Mesenchymal stem cell (in vitro differentiated cells and primary cell): ENCODE results near the gene NUP210.

ENCODE experiments used
- DNase-seq: peaks from one replicate; pipeline ENCODE4 v3.0.0-alpha.2; 2013
- H2AFZ ChIP-seq: one replicate; pipeline ENCODE4 v1.6.1; 2013; ENCODE audit warnings: low read depth, mild to moderate bottlenecking, control low read depth, inconsistent platforms, low read length, moderate library complexity
- H2AK5ac ChIP-seq: 2 replicates; pipeline ENCODE4 v1.6.1; 2013; ENCODE audit warnings: low read length, moderate library complexity, mild to moderate bottlenecking, inconsistent platforms; ENCODE audit not compliant: severe bottlenecking
- H2BK120ac ChIP-seq: one replicate; pipeline ENCODE4 v1.6.1; 2013; ENCODE audit warnings: low read depth, mild to moderate bottlenecking, inconsistent platforms, low read length, moderate library complexity
- H2BK12ac ChIP-seq, 2 experiments: one replicate each; pipeline ENCODE4 v1.6.1; 2013; ENCODE audit warnings: inconsistent platforms in 2 of 2, low read length in 2 of 2, mild to moderate bottlenecking in 2 of 2, moderate library complexity in 2 of 2, control low read depth in 1 of 2
- H2BK15ac ChIP-seq: one replicate; pipeline ENCODE4 v1.6.1; 2013; ENCODE audit warnings: mild to moderate bottlenecking, low read depth, inconsistent platforms; ENCODE audit not compliant: poor library complexity, severe bottlenecking
- H2BK5ac ChIP-seq: 2 replicates; pipeline ENCODE4 v1.6.1; 2013; ENCODE audit warnings: low read depth, mild to moderate bottlenecking, low read length, control low read depth, inconsistent platforms; ENCODE audit not compliant: poor library complexity, severe bottlenecking
- H3K14ac ChIP-seq, 2 experiments: one replicate each; pipeline ENCODE4 v1.6.1; 2013; ENCODE audit warnings: inconsistent platforms in 2 of 2, low read length in 2 of 2, control low read depth in 1 of 2, mild to moderate bottlenecking in 1 of 2, moderate library complexity in 1 of 2
- H3K18ac ChIP-seq, 2 experiments: one replicate each; pipeline ENCODE4 v1.6.1; 2013; ENCODE audit warnings: inconsistent platforms in 2 of 2, low read length in 2 of 2, control low read depth in 1 of 2, low read depth in 1 of 2, mild to moderate bottlenecking in 1 of 2
- H3K23ac ChIP-seq, 2 experiments: one replicate each; pipeline ENCODE4 v1.6.1; 2013; ENCODE audit warnings: inconsistent platforms in 2 of 2, low read length in 2 of 2, mild to moderate bottlenecking in 2 of 2, moderate library complexity in 2 of 2, control low read depth in 1 of 2
- H3K27ac ChIP-seq: 2 replicates; pipeline ENCODE4 v1.5.1; 2013; ENCODE audit warnings: mild to moderate bottlenecking, moderate library complexity, low read length, control low read depth, inconsistent platforms; ENCODE audit not compliant: poor library complexity, severe bottlenecking
- H3K27me3 ChIP-seq, 2 experiments: 2 replicates each; pipeline versions ENCODE4 v1.6.1 to v1.7.0; 2013; ENCODE audit warnings: low read length in 2 of 2, mild to moderate bottlenecking in 2 of 2, moderate library complexity in 2 of 2, control low read depth in 1 of 2, inconsistent platforms in 1 of 2; ENCODE audit not compliant: control insufficient read depth in 1 of 2, insufficient read depth in 1 of 2
- H3K36me3 ChIP-seq, 2 experiments: 2 replicates each; pipeline versions ENCODE4 v1.6.1 to v1.7.0; 2013; ENCODE audit warnings: low read length in 2 of 2, control low read depth in 1 of 2, inconsistent platforms in 1 of 2, low read depth in 1 of 2, mild to moderate bottlenecking in 1 of 2; ENCODE audit not compliant: insufficient read depth in 2 of 2, control insufficient read depth in 1 of 2
- H3K4ac ChIP-seq, 2 experiments: one replicate each; pipeline ENCODE4 v1.6.1; 2013; ENCODE audit warnings: inconsistent platforms in 2 of 2, low read length in 2 of 2, mild to moderate bottlenecking in 2 of 2, moderate library complexity in 2 of 2, control low read depth in 1 of 2, low read depth in 1 of 2
- H3K4me1 ChIP-seq: 2 replicates; pipeline ENCODE4 v1.6.1; 2013; ENCODE audit warnings: low read depth, low read length, control low read depth; ENCODE audit not compliant: control insufficient read depth, insufficient read depth
- H3K4me2 ChIP-seq: 2 replicates; pipeline ENCODE4 v1.6.1; 2013; ENCODE audit warnings: low read length, mild to moderate bottlenecking, inconsistent platforms; ENCODE audit not compliant: poor library complexity, severe bottlenecking
- H3K4me3 ChIP-seq, 2 experiments: 2 replicates each; pipeline versions ENCODE4 v1.5.1 to v1.7.0; 2013; ENCODE audit warnings: low read length in 2 of 2, mild to moderate bottlenecking in 2 of 2, control low read depth in 1 of 2, low read depth in 1 of 2; ENCODE audit not compliant: insufficient read depth in 1 of 2
- H3K79me1 ChIP-seq: replicated peaks from 2 replicates; pipeline ENCODE4 v1.6.1; 2013; ENCODE audit warnings: mild to moderate bottlenecking, control low read depth, low read length, inconsistent platforms; ENCODE audit not compliant: poor library complexity, severe bottlenecking
- H3K9ac ChIP-seq: 2 replicates; pipeline ENCODE4 v1.7.0; 2013; ENCODE audit warnings: mild to moderate bottlenecking, low read length, moderate library complexity
- H3K9me3 ChIP-seq: 2 replicates; pipeline ENCODE4 v1.7.0; 2013; ENCODE audit warnings: mild to moderate bottlenecking, low read length; ENCODE audit not compliant: control insufficient read depth
- H4K8ac ChIP-seq: one replicate; pipeline ENCODE4 v1.6.1; 2013; ENCODE audit warnings: inconsistent platforms, mild to moderate bottlenecking, low read length, moderate library complexity
- H4K91ac ChIP-seq: one replicate; pipeline ENCODE4 v1.6.1; 2013; ENCODE audit warnings: mild to moderate bottlenecking, low read length, inconsistent platforms
- WGBS: methylation state at CpG from one replicate; pipeline ENCODE4 v1.1.7; 2013; ENCODE audit warnings: mixed read lengths; 5-methylcytosine and 5-hydroxymethylcytosine counted together

The NUP210 gene

DNA sequence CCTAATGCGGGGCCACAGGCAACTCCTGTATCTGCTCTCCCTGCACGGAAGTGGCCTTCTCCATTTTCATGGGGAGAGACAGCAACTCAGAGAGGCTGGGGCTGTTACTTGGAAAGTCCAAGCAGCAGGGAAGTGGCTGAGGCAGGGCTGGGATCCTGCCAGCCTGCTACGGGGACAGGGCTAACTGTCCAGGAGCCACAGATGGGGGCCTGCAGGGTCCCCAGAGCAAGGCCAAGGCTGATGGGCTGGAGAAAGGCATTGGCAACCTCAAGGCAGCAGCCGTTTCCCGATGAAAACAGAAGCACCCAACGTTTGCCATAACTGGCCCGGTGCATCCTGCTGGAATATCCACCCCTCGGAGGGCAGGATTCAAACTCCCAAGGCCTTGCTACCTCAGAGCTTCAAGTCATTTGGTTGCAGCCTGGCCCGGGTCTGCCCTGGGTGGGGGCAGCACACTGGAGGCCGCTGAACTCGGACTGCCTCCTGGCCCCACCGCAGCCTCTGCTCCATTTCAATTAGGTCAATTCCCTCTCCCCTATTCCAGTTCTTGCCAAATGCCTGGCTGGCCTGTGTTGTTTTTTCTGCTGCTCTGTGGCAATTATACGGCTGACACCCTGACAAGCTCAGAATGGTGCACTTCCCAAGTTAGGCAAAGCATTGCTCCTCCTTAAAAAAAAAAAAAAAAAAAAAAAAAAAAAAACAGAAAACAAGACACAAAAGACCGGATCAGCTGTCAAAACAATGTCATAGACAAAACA is 143.5 kb downstream of the NUP210 start:
- Histone ChIP-seq H3K4me3 (no peak overlapping the region), H3K4ac (no peak overlapping the region), H3K27ac (no peak overlapping the region), H3K14ac (no peak overlapping the region), H3K9ac (no peak overlapping the region), H3K18ac (no peak overlapping the region), H2BK120ac (no peak overlapping the region), H3K4me2 (no peak overlapping the region), H3K27me3 (peaks cover 69 to 78% of the 10 kb centered on the region in 2 experiments), H3K9me3 (no peaks in the 10 kb centered on the region), H4K8ac (no peak overlapping the region), H2BK12ac (no peak overlapping the region), H3K23ac (no peak overlapping the region), H2BK5ac (no peak overlapping the region), H2AFZ (no peak overlapping the region), H3K4me1 (peaks cover 3% of the 10 kb centered on the region), H2AK5ac (no peak overlapping the region), H2BK15ac (no peak overlapping the region), H3K79me1 (no peaks in the 10 kb centered on the region), H4K91ac (no peak overlapping the region), H3K36me3 (no peaks in the 10 kb centered on the region)
- DNase-seq, result no peak
- WGBS, result 75% methylated on average over 14 of the region's 14 CpGs

DNA sequence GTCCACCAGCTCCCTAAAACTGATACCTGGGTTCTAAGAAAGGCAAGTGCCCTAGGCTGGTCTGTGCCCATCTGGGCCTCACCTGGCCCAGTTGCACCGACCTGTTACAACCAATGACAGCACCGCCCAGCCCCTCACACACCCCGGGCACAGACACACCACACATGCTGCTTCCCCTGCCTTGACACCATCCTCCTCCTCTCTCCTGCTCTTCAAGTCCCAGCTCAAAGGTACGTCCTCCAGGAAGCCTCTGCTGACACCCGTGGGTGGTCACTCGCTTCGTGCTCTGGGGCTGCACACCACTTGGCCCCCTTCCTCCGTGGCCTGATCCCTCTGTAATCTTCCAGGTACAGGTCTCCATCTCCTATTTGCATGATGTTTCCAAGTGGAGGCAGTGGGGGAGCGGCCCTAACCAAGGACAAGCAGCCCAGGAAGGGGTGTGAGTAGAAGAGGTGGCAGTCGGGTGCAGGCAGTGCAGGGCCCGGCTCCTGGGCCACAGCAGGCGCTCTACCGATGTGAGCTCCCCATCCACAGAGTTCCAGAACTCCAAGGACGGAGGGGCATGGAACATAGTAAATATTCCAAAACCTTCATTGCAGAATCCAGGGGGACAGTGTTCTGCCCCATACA is 144.6 kb downstream of the NUP210 start:
- H3K18ac ChIP-seq, result no peak overlapping the region

GRCh38 chr3:13274551-13275332 is 145.4 kb downstream of the NUP210 start:
- no peak overlapping the region for H3K4me3 ChIP-seq
- no peak overlapping the region for H3K23ac ChIP-seq
- no peak overlapping the region for H3K4ac ChIP-seq
- no peak overlapping the region for H3K14ac ChIP-seq
- peaks cover 3% of the 10 kb centered on the region for H3K4me1 ChIP-seq
- no peak overlapping the region for H2AK5ac ChIP-seq
- DNase-seq, result no peak
- H3K4me2 ChIP-seq, result no peak overlapping the region
- H3K18ac ChIP-seq, result no peak overlapping the region
- H2BK12ac ChIP-seq, result no peak overlapping the region
- H4K91ac ChIP-seq, result no peak overlapping the region
- H3K27me3 ChIP-seq, result peaks cover 56 to 62% of the 10 kb centered on the region in 2 experiments
- H2BK5ac ChIP-seq, result no peak overlapping the region
- no peak overlapping the region for H2BK120ac ChIP-seq
- 88% methylated on average over 14 of the region's 14 CpGs for WGBS
- H3K9ac ChIP-seq, result no peak overlapping the region
- peaks cover 7% of the 10 kb centered on the region for H3K9me3 ChIP-seq
- H4K8ac ChIP-seq, result no peak overlapping the region
- no peaks in the 10 kb centered on the region for H3K79me1 ChIP-seq
- no peak overlapping the region for H3K27ac ChIP-seq
- H2AFZ ChIP-seq, result no peak overlapping the region
- H3K36me3 ChIP-seq, result no peaks in the 10 kb centered on the region
- no peak overlapping the region for H2BK15ac ChIP-seq

More for the DNA sequence above, 144.6 kb downstream of the NUP210 start:
- Histone ChIP-seq H3K27me3 (peaks cover 59 to 67% of the 10 kb centered on the region in 2 experiments), H3K4ac (no peak overlapping the region), H2AFZ (no peak overlapping the region), H3K4me3 (no peak overlapping the region), H2BK12ac (no peak overlapping the region), H2BK15ac (no peak overlapping the region), H3K79me1 (no peaks in the 10 kb centered on the region), H2BK120ac (no peak overlapping the region), H3K4me1 (peaks cover 3% of the 10 kb centered on the region), H3K36me3 (no peaks in the 10 kb centered on the region), H3K23ac (no peak overlapping the region), H3K4me2 (no peak overlapping the region), H3K9me3 (no peaks in the 10 kb centered on the region), H4K91ac (no peak overlapping the region), H3K9ac (no peak overlapping the region), H2AK5ac (no peak overlapping the region), H2BK5ac (no peak overlapping the region), H3K27ac (no peak overlapping the region), H4K8ac (no peak overlapping the region), H3K14ac (no peak overlapping the region)
- no peak for DNase-seq
- WGBS, result 91% methylated on average over 11 of the region's 14 CpGs

- Histone ChIP-seq H3K14ac (no peak overlapping the region), H3K4me2 (no peak overlapping the region), H3K9ac (no peak overlapping the region), H3K9me3 (peaks cover 13% of the 10 kb centered on the region), H3K36me3 (no peaks in the 10 kb centered on the region), H2AFZ (no peak overlapping the region), H3K4ac (no peak overlapping the region), H3K27me3 (peaks cover 56 to 60% of the 10 kb centered on the region in 2 experiments), H3K27ac (no peak overlapping the region), H3K4me1 (peaks cover 3% of the 10 kb centered on the region), H4K8ac (no peak overlapping the region), H2AK5ac (no peak overlapping the region), H3K79me1 (no peaks in the 10 kb centered on the region), H2BK12ac (no peak overlapping the region), H3K18ac (no peak overlapping the region), H3K23ac (no peak overlapping the region), H3K4me3 (no peak overlapping the region), H2BK15ac (no peak overlapping the region), H2BK120ac (no peak overlapping the region), H4K91ac (no peak overlapping the region), H2BK5ac (no peak overlapping the region)
- WGBS, result 88% methylated on average over 13 of the region's 13 CpGs
- DNase-seq, result no peak
Observed at GRCh38 chr3:13274125-13274524, 146.0 kb downstream of the NUP210 start.
